H9 (cell line): Measurements from ENCODE around the gene LGMN. TPM values are rescaled to one million over a fixed set of nuclear protein-coding genes. Genes with fewer than 3 reads are reported as not detected.

Experiments
- DNase-seq: peaks from one replicate; pipeline ENCODE4 v3.0.0-alpha.2; 2017
- H2AFZ ChIP-seq: one replicate; pipeline ENCODE4 v1.6.1; 2013; ENCODE audit warnings: mild to moderate bottlenecking, low read length, control low read depth, moderate library complexity
- H2AK5ac ChIP-seq: 2 replicates; pipeline ENCODE4 v1.6.1; 2013; ENCODE audit warnings: low read length, control low read depth, mixed read lengths; ENCODE audit not compliant: insufficient read length
- H2BK120ac ChIP-seq: one replicate; pipeline ENCODE4 v1.6.1; 2013; ENCODE audit warnings: low read depth, mild to moderate bottlenecking, low read length, control low read depth, inconsistent platforms; ENCODE audit not compliant: poor library complexity, severe bottlenecking
- H2BK12ac ChIP-seq: 2 replicates; pipeline ENCODE4 v1.6.1; 2013; ENCODE audit warnings: low read length, control low read depth, mixed read lengths, low read depth; ENCODE audit not compliant: insufficient read length
- H2BK15ac ChIP-seq: 2 replicates; pipeline ENCODE4 v1.6.1; 2013; ENCODE audit warnings: low read depth, low read length, control low read depth
- H2BK20ac ChIP-seq: one replicate; pipeline ENCODE4 v1.6.1; 2013; ENCODE audit warnings: low read depth, mild to moderate bottlenecking, low read length, control low read depth, inconsistent platforms; ENCODE audit not compliant: poor library complexity, severe bottlenecking
- H2BK5ac ChIP-seq: 2 replicates; pipeline ENCODE4 v1.6.1; 2013; ENCODE audit warnings: low read length, control low read depth, mixed read lengths; ENCODE audit not compliant: insufficient read length
- H3K14ac ChIP-seq: 2 replicates; pipeline ENCODE4 v1.6.1; 2013; ENCODE audit warnings: low read length, control low read depth; ENCODE audit not compliant: insufficient read depth
- H3K18ac ChIP-seq: 2 replicates; pipeline ENCODE4 v1.6.1; 2013; ENCODE audit warnings: low read depth, mild to moderate bottlenecking, mixed read lengths, low read length, control low read depth; ENCODE audit not compliant: insufficient read length
- H3K23ac ChIP-seq: 2 replicates; pipeline ENCODE4 v1.6.1; 2013; ENCODE audit warnings: low read length, control low read depth, mixed read lengths, low read depth; ENCODE audit not compliant: insufficient read length
- H3K23me2 ChIP-seq: 2 replicates; pipeline ENCODE4 v1.6.1; 2013; ENCODE audit warnings: low read depth, mild to moderate bottlenecking, mixed read lengths, low read length, control low read depth; ENCODE audit not compliant: insufficient read length, poor library complexity, severe bottlenecking
- H3K27ac ChIP-seq: 2 replicates; pipeline ENCODE4 v1.5.1; 2013; ENCODE audit warnings: low read length, control low read depth, mixed read lengths, low read depth; ENCODE audit not compliant: insufficient read length
- H3K27me3 ChIP-seq: 2 replicates; pipeline ENCODE4 v1.6.1; 2013; ENCODE audit warnings: low read length, control low read depth, inconsistent platforms; ENCODE audit not compliant: insufficient read depth
- H3K4ac ChIP-seq: 2 replicates; pipeline ENCODE4 v1.6.1; 2013; ENCODE audit warnings: low read depth, mild to moderate bottlenecking, control low read depth, inconsistent platforms, low read length, moderate library complexity
- H3K4me1 ChIP-seq: 2 replicates; pipeline ENCODE4 v1.6.1; 2013; ENCODE audit warnings: low read length, control low read depth, inconsistent platforms; ENCODE audit not compliant: insufficient read depth
- H3K4me2 ChIP-seq: 2 replicates; pipeline ENCODE4 v1.6.1; 2013; ENCODE audit warnings: low read length, control low read depth, mixed read lengths; ENCODE audit not compliant: insufficient read length, insufficient read depth
- H3K56ac ChIP-seq: 2 replicates; pipeline ENCODE4 v1.6.1; 2013; ENCODE audit warnings: low read depth, mild to moderate bottlenecking, mixed read lengths, low read length, control low read depth; ENCODE audit not compliant: insufficient read length
- H3K79me1 ChIP-seq: 2 replicates; pipeline ENCODE4 v1.6.1; 2013; ENCODE audit warnings: low read depth, mild to moderate bottlenecking, moderate library complexity, low read length, control low read depth, inconsistent platforms; ENCODE audit not compliant: insufficient read depth, poor library complexity, severe bottlenecking
- H3K79me2 ChIP-seq: 2 replicates; pipeline ENCODE4 v1.6.1; 2013; ENCODE audit warnings: low read length, control low read depth, inconsistent platforms; ENCODE audit not compliant: insufficient read depth
- H3K9ac ChIP-seq: 2 replicates; pipeline ENCODE4 v1.6.1; 2013; ENCODE audit warnings: low read length, control low read depth, mixed read lengths; ENCODE audit not compliant: insufficient read length; ENCODE audit errors: extremely low read depth
- H3K9me3 ChIP-seq: one replicate; pipeline ENCODE4 v1.6.1; 2013; ENCODE audit warnings: low read depth, low read length, inconsistent platforms; ENCODE audit not compliant: control insufficient read depth
- H3T11ph ChIP-seq: one replicate; pipeline ENCODE4 v1.6.1; 2013; ENCODE audit warnings: mild to moderate bottlenecking, low read length, control low read depth, inconsistent platforms
- H4K20me1 ChIP-seq: one replicate; pipeline ENCODE4 v1.6.1; 2013; ENCODE audit not compliant: control insufficient read depth, insufficient read length, insufficient read depth
- H4K5ac ChIP-seq: 2 replicates; pipeline ENCODE4 v1.6.1; 2013; ENCODE audit warnings: low read depth, mild to moderate bottlenecking, mixed read lengths, low read length, control low read depth; ENCODE audit not compliant: insufficient read length
- H4K8ac ChIP-seq: replicated peaks from 2 replicates; pipeline ENCODE4 v1.6.1; 2013; ENCODE audit warnings: low read length, control low read depth, mixed read lengths, low read depth; ENCODE audit not compliant: insufficient read length
- H4K91ac ChIP-seq: 2 replicates; pipeline ENCODE4 v1.6.1; 2013; ENCODE audit warnings: low read depth, mild to moderate bottlenecking, moderate library complexity, mixed read lengths, low read length, control low read depth; ENCODE audit not compliant: insufficient read length
- H3K27ac Mint-ChIP-seq, 3 experiments: 2 replicates in 2 of 3; 3 replicates in 1 of 3; pipeline ENCODE4 v1.8.0; 2020 to 2021; ENCODE audit warnings: mixed read lengths in 3 of 3, mild to moderate bottlenecking in 1 of 3, moderate library complexity in 1 of 3
- H3K27me3 Mint-ChIP-seq: 2 replicates; pipeline ENCODE4 v1.8.0; 2021; ENCODE audit warnings: low read depth, mild to moderate bottlenecking, moderate library complexity, mixed read lengths
- H3K36me3 Mint-ChIP-seq, 3 experiments: 2 replicates in 2 of 3; 3 replicates in 1 of 3; pipeline ENCODE4 v1.8.0; 2020 to 2021; ENCODE audit warnings: low read depth in 3 of 3, mixed read lengths in 3 of 3; ENCODE audit not compliant: insufficient read depth in 1 of 3
- H3K4me1 Mint-ChIP-seq, 2 experiments: 2 replicates each; pipeline ENCODE4 v1.8.0; 2020; ENCODE audit warnings: mixed read lengths in 2 of 2
- H3K4me3 Mint-ChIP-seq, 2 experiments: 2 replicates in 1 of 2; 3 replicates in 1 of 2; pipeline ENCODE4 v1.8.0; 2020 to 2021; ENCODE audit warnings: mild to moderate bottlenecking in 2 of 2, mixed read lengths in 2 of 2, moderate library complexity in 1 of 2
- H3K9me3 Mint-ChIP-seq, 2 experiments: 2 replicates in 1 of 2; 3 replicates in 1 of 2; pipeline ENCODE4 v1.8.0; 2020; ENCODE audit warnings: mild to moderate bottlenecking in 2 of 2, mixed read lengths in 2 of 2, moderate library complexity in 1 of 2
- CTCF ChIP-seq: fragments of 200-600 bp; sonication (generic); conservative IDR thresholded peaks from 3 replicates; pipeline ENCODE4 v1.8.0; 2021; ENCODE audit warnings: antibody characterized with exemption, mild to moderate bottlenecking
- WGBS: extraction: QIAGEN DNeasy Blood & Tissue Kit; methylation state at CpG from one replicate; pipeline ENCODE4 v1.1.7; 2013; ENCODE audit warnings: missing lambda C conversion rate, low lambda C conversion rate, mixed read lengths; ENCODE audit not compliant: insufficient read length; ENCODE audit errors: extremely low coverage; 5-methylcytosine and 5-hydroxymethylcytosine counted together
- total RNA-seq: library from RNA; stranded (reverse); gene quantifications from 2 replicates; pipeline ENCODE4 v1.2.1, GENCODE V29; 2021

LGMN gene
- total RNA-seq, 1 experiment from 2014 or later = 55.3 TPM

GRCh38 chr14:92711976-92712653, 36.3 kb downstream of the LGMN start:
- peaks cover 2% of the 10 kb centered on the region in 2 experiments; a peak in 2 of 4 replicates for H3K4me1 Mint-ChIP-seq
- Histone ChIP-seq H3K14ac (no peak overlapping the region), H3K23ac (no peak overlapping the region), H3K18ac (no peak overlapping the region), H3K4ac (no peak overlapping the region), H3T11ph (no peak overlapping the region), H3K9me3 (no peaks in the 10 kb centered on the region), H4K8ac (no peak overlapping the region), H2BK5ac (no peak overlapping the region), H4K20me1 (no peaks in the 10 kb centered on the region), H4K91ac (no peak overlapping the region), H3K23me2 (no peaks in the 10 kb centered on the region), H2BK120ac (no peak overlapping the region), H3K56ac (no peak overlapping the region), H3K27ac (no peak overlapping the region), H3K79me2 (no peaks in the 10 kb centered on the region), H2AFZ (no peak overlapping the region), H2AK5ac (no peak overlapping the region), H3K9ac (no peak overlapping the region), H3K4me1 (no peaks in the 10 kb centered on the region), H3K79me1 (no peaks in the 10 kb centered on the region), H2BK15ac (no peak overlapping the region), H3K4me2 (no peak overlapping the region), H2BK20ac (no peak overlapping the region), H3K27me3 (no peaks in the 10 kb centered on the region), H4K5ac (no peak overlapping the region), H2BK12ac (no peak overlapping the region)
- no CpG with 5 or more reads among the region's 7 CpGs for WGBS
- no peak overlapping the region for H3K27ac Mint-ChIP-seq
- no peak overlapping the region for H3K4me3 Mint-ChIP-seq
- no peaks in the 10 kb centered on the region for H3K9me3 Mint-ChIP-seq
- H3K36me3 Mint-ChIP-seq = peaks cover 6 to 34% (median 15%) of the 10 kb centered on the region in 3 experiments; a peak in 6 of 7 replicates
- no peaks in the 10 kb centered on the region for H3K27me3 Mint-ChIP-seq
- DNase-seq = no peak
- no peak for TF ChIP-seq CTCF
